ENCODE results near the gene CORO6.

CORO6 gene

DNA sequence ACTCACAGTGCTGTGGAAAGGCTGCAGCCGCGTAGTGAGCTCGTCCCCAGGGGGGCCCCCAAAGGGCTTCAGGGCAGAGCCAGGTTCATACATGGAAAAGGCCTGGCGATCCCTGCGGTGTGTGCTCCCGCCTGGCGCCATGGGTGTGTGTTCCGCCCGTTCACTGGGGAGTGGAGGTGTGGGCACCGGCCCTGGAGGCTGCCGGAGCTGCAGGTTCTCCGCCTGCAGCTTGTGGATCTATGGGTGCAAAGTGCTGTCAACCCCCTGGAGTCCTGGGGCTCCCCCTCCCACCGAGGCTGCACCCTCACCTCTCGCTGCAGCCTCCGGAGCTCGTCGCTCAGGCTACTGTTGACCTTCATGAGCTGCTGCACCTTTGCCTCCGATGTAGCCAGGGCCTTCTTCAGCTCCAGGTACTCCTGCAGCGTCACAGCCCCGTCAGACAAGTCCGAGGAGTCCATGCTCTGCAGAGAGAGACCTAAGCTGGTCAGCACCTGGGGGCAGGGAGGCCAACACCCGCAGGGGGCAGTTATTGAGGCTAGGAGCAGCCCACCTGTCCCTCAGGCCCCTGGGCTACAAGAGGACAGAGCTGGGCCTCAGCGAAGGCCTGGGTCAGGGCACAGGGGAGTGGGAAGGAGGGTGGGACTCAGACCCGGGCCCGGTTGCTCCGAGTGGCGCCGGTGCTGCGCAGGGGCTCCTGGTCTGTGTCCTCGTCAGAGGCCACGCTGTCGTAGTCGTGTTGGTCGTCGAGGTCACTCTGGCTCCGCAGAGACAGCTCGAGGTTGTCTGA, 46.3 kb downstream of the CORO6 start:
- DNase-seq: no peak

DNA sequence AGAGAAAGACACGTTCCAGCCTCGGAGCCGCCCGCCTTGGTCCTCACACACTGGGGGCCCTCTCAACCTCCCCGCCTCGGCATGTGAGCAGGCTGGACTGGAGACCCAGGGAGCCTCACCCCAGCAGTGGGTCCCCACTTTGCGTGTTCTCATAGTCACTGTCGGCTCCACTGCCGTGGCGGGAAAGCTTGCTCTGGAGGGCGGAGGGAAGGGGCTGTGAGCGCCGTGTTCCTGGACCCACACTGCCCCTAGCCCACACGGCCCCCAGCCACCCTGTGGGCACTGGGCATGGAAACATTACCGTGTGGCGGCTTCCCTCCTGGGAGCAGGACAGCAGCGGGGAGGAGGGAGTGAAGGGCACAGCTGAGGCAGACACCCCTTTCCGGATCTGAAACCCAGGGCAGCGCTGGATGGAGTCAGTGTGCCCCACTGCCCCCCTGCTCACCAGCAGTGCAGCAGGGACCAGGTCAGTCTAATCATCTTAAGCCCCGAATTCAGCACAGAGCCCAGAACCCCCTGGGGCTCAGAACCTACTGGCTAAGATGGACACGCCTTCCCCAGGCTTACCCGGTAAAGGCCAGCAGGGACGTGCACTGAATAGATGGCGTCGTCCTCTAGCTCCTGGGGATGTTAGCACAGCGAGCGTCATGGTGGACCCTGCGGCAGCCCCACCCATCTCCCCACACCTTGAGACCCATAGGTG, 47.0 kb downstream of the CORO6 start:
- no peak for DNase-seq

DNA sequence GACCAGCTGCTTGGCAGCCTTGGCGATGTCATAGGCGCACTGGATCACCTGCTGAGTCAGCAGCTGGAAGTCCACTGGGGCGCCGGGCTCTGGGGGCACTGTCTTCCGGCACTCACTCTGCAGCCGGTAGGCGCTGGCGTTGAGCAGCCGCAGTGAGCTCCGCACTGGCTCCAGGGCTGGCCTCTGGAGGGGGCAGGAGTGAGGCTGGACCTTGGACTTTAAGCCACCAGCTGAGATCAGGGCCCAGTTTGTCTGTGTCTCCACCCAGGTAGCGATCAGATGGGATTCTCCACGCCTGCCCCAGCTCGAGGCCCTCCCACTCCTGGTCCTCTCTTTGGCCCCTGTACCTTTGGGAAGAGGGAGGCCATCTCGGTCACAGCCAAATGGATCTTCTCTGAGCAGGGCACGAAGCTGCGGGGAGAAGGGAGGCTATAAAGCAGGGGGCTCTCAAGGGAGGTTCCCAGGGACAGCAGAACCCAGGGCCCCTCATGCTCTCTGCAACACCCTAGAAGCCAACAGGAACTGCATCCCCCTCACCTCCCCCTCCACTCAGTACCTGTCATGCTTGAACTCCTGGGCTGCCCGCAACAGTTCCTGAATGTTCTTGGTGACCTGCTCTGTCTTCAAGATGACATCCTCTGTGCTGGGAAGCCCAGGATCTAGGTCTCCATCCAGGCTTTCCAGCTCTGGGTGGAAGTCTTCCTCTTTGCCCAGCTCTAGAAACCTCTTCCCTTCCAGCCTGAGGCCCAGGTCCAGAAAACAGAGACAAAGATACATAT, 47.8 kb downstream of the CORO6 start:
- DNase-seq: no peak

DNA sequence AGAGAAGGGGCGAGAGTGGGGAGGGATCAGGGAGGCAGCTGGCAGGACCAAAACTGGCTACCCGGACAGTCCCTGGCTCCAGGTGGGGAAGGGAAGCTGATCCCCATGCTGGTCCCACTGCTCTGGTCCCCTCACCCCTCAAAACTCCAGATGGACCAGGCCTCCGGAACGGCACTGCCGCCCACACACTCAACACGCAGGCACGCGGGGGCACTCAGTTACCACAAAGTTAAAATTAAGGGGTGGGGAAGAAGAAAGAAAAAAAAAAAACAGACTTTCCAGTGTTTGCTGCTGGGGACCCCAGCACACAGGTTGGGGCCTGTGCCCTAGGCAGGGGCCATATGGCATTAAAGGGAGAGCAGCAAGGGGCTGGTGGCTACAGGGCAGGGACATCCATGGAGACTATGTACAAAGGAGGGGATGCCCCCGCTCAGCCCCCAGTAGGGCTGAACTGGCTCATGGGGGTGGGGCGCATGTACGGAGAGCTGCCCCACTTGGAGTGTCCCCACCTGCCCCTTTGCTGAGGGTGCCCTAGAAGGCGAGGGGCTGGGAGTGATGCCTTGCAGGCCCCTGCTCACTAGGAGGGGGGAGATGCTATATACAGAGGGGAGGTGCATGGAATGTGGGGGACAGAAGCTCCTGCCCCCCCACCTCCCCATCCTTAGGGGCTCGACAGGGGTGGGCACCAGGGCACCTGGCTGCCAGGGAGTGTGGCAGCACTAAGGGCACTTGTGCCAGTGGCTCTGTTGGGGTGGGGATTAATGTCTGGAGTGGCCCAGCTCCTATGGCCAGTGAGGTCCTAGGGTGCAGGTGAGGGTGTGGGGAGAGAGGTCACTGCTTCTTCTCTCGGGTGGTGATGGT, 48.6 kb downstream of the CORO6 start:
- no peak for DNase-seq

DNA sequence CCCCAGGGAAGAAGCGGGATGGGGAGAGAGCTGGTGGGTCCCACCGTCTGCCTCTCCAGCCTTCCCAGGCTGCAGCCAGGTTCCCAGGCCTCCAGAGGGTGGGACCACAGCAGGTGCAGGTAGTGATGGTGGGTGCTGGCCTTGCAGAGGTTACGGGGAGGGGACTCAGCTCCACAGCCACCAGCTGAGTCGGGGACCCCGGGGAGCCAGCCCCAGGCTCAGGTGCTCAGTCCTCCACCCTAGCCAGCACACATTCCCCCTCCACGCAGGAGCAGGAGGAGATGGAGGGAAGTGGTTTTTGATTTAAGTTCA, 49.2 kb downstream of the CORO6 start:
- no peak for DNase-seq

DNA sequence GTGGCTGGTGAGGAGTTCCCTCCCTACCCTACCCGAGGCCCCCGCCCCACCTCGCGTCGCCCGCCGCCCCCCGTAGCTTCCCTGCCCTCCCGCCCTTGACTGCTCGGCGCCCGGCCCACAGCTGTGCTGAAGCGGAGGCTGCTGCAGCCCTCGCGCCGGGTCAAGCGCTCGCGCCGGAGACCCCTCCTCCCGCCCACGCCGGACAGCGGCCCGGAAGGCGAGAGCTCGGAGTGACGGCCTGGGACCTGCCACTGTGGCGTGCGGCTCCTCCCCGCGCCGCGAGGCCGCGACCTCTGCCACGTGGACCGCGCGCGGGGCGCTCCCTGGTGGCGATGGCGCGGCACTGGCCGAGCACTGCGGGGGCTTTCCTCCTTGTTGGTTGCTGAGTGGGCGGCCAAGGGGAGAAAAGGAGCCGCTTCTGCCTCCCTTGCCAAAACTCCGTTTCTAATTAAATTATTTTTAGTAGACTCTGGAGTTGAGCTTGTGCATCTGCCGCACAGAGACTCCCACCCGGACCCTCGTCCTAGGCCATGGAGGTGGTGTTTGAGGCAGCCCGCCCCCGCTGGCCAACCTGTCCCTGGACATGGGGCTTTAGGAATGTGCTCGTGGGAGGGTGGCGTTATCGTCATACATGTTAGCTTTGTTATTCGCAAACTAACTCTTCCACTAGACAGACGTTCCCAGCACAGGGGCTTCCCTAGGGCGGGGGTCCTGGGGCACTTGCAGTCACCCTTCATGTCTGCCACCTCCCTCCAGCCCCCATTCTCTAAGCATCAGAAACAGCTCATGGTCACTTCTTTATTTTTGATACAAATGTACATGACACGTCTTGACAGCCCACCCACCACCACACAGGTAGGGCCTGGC, 49.8 kb downstream of the CORO6 start:
- DNase-seq: no peak

DNA sequence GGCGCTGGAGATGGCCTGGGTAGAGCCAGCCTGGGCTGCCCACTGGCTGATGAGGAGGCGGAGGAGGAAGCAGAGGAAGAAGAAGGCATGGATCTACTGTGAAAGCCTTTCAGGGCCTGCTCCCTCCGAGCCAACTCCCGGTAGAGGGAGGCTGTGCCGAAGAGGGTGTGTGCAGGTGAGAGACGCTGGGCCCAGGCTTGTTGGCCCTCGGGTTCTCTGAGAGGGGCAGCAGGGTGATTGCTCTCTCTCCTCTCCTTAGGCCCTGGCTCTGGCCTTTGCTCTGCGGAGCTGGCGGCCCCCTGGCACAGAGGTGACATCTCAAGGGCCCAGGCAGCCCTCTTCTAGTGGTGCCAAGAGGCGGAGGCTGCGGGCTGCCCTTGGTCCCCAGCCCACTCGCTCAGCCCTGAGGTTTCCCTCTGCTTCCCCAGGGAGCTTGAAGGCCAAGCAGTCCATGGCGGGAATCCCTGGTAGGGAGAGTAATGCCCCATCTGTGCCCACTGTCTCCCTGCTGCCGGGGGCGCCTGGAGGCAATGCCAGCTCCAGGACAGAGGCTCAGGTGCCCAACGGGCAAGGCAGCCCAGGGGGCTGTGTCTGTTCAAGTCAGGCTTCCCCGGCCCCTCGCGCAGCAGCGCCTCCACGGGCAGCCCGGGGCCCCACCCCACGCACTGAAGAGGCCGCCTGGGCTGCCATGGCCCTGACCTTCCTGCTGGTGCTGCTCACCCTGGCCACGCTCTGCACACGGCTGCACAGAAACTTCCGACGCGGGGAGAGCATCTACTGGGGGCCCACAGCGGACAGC, 50.6 kb downstream of the CORO6 start:
- no peak for DNase-seq

DNA sequence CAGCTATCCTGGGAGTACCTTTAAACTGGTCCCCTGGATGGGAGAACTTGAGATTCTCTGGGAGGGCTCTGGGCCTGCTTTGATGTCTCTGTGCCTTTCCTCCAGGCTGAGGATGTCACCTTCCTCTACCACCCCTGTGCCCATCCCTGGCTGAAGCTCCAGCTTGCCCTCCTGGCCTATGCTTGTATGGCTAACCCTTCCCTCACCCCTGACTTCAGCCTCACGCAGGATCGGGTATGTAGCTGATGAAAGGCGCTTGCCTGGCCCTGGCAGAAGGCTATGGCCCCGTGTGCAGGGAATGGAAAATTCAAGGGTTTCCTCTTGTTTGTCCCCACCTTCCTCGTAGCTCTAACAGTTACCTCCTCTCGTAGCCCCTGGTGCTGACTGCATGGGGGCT, 51.2 kb downstream of the CORO6 start:
- DNase-seq: no peak

DNA sequence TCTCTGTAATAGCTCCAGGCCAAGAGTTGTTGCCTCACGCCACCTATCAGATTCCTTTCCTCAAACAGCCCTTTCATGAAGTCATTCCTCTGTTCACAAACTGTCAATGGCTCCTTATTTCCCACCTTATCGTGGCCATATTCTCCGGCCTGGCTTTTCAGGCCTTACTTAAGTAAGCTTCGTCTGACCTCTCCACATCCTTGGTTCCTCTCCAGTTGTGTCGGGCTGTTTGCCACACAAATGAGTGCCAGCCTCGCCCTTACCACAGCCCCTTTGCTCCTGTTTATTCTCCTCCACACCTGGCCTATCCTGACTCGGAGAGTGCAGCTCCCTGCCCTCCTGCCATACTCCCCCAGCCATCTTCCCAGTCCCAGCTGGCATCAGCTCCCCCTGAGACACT, 52.2 kb downstream of the CORO6 start:
- DNase-seq: no peak

DNA sequence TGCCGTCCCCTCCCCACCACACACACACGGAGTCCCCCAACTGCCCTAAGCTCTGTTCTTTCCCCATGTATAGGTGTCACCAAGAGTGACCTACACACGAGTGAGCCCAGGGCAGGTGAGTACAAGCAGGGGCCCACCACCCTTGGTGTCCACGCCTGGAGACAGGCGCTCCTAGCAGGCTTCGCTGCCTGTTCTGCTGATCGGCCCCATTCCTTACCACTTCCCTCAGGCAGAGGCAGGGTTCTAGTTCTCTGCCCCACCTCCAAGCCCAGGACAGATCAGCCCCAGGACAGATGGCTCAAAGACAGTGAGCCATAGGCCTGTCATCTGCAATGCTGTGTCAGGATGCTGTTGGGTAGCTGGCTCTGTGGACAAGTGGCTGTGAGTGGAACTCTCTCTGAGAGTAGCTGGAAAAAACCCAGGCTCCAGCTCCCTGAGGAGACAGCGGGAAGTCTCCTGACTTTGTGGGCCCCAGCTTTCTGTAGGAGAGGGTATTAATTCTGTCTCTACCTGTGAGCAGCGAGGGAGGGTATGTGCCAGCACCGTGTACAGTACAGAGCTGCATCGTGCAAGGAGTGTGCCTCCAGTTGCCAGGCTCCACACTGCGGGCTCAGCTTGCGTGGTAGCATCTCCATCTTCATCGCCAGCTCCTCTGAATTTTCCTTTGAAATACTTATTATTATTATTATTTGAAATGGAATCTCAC, 53.3 kb downstream of the CORO6 start:
- no peak for DNase-seq

DNA sequence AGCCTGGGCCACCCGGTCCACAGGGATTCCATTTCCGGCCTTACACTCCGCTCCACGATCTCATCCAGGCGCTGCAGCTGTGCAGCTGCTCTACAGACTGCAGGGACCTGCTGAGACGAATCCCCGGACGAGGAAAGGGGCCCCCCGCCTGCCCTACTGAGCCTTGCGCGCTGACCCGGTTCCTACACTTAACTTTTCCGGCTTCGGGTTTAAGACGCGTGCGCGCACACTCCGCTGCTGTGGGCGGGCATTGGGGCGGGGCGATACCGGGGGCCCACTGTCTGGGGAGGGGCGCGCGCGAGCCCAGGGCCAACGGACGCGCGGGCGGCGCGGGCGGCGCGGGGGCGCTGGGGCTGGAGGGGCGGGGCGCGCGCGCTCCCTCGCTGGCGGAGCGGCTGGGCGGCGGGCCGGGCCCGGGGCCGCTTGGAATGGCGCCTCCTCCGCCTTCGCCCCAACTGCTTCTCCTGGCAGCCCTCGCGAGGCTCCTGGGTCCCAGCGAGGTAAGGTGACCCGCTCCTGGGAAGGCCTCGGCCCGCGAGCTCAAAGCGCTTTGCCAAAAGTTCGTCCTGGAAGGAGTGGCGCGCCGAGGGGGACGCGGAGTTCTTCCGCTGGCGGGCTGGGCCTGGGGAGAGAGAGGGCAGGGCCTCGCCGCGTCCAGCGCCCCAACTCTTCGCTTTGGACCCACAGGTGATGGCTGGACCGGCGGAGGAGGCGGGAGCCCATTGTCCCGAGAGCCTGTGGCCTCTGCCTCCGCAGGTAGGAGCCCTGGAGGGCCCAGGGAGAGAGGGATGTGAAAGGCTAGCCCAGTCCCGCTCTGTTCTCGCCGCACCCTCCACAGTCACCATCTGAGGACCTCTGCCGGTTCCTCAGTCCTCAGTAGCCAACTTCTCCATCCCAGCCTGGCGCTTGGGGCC, 54.1 kb downstream of the CORO6 start, which contains the start of gene TP53I13:
Gene TP53I13, plus strand, starts transcription at position 371 of the 914 bp plus-strand sequence. Its CDS starts 58 bp downstream, at position 429.
- peak; percentile 59 for DNase-seq

DNA sequence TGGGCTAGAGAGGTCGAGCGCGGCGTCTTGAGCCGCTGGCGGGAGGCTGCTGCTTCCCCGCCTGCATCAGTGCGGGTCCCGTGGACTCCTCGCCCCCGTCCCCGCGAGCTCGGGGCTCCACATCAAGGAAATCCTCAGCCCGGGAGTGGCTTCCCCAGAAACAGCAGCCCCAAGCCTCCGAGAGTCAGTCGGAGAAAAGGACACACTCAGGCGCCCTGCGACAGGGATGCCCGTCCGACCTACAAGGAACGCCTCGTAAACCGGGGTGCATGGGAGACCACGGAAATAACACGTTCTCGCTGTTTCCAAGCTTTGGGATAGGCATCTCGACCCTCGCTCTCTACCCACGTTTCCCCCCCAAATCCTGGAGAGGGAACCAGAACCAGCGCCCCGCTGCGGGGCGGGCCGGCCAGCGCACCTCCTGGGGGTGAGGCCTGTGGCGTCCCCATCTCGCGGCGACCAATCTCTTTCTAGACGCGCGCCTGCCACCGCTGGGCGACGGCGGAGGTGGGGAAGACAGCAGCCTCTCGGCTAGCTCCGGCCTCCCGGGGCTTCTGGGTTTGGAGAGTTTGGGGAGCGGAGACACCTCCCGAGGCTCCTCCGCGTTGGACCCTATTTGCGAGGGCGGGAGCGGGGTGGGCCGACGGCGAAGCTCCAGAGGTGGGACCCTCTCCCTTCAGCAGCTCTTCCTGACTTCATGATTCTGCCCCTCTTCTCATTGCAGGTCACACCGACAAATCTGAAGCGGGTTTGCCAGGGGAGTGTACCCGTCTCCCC, 55.0 kb downstream of the CORO6 start:
- DNase-seq: no peak

DNA sequence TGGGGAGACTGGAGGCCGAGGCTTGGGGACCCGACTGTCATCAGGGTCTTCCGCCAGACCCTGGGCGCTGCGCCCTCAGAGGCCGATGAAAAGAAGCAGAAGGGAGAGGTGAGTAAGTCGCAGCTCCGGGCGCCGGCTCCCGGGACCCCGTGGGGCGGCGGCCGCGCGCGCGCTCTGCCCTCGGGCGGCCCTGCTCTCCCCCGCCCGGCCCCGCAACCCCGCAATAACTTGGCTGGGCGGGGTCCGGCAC, 55.5 kb downstream of the CORO6 start:
- DNase-seq: no peak

DNA sequence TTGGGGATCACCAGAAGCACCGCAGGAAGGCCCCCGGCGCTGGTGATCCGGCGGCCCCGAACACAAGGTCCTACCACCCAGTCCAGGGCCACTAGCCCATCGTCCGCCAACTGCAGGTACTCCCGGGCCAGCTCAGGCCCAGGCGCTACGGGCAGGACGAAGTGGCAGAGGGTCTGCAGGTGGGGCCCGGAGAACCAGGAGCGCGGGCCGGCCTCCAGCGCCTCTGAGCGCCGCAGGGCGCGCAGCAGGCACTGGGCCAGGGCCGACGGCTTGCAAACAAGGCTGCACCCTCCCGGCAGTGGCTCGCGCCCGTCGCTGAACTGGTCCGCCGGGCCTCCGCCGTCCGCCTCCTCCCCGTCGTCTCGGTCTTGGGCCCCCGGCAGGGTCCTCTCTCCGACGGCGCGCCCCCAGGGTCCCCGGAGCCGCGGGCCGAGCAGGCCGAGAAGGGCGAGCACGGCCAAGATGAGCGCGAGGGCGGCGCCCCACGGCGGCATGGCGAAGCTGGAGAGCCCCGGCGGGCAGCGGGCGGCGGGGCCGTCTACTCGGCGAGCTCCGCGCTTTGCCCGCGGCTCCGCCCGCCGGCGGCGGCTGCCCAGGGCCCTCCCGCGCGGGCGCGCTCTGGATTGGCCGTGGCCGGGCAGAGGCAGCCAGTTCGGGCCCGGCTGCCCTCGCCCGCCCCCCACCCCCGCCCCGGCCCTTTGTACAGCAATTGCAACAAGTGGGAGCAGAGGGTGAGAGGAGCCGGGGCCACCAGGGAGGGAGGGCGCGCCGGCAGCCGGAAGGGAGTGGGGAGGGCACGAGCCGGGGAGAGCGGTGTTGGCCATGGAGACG, 56.0 kb downstream of the CORO6 start, which contains the start of gene ABHD15:
Gene ABHD15, minus strand, starts transcription at position 565 of the 831 bp plus-strand sequence. Its CDS starts 71 bp downstream, at position 494.
- DNase-seq: no peak

DNA sequence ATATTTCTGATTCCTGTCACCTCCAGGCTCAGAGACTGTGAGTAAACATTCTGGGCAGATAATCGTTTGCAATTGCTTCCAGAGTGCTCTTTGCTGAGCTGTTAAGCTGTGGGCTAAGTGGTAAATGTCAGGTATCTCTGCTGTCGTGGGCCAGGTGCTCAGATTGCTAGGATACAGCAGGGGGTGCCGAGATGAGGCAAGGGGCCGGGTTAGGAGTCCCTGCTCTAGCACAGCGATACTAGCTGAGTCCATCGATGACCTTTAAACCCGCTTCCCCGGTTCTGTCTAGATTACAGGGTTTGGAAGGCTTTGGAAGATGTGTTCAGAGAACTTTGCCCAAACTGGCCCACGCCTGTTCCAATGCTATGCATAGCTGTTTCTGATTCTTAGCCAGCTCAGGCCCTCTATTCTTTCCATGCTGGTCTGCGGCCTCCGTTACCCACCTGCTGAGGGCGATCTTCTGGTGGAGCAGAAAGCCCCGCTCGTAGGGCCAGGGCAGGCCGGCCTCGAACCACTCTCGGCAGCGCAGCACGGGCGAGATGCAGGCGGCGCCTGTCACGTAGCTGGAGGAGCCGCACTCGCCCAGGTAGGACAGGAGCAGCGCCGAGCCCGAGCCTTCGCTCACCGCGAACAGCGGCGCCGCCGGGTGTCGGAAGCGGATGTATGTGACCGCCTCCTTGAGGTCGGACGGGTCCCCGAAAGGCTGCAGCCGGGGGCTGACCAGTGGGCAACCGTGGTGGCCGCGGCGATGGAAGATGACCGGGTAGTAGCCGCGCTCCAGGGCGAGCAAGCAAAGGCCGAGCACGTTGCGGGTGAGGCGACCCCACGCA, 56.9 kb downstream of the CORO6 start:
- DNase-seq: no peak
